Bone marrow (tissue), 2 donors: ENCODE results near the gene OMA1.

ENCODE experiments used
- DNase-seq, 2 donors: peaks; one replicate each; lab custom pipeline; 2025; lab: John Stamatoyannopoulos, UW

Gene OMA1

DNA sequence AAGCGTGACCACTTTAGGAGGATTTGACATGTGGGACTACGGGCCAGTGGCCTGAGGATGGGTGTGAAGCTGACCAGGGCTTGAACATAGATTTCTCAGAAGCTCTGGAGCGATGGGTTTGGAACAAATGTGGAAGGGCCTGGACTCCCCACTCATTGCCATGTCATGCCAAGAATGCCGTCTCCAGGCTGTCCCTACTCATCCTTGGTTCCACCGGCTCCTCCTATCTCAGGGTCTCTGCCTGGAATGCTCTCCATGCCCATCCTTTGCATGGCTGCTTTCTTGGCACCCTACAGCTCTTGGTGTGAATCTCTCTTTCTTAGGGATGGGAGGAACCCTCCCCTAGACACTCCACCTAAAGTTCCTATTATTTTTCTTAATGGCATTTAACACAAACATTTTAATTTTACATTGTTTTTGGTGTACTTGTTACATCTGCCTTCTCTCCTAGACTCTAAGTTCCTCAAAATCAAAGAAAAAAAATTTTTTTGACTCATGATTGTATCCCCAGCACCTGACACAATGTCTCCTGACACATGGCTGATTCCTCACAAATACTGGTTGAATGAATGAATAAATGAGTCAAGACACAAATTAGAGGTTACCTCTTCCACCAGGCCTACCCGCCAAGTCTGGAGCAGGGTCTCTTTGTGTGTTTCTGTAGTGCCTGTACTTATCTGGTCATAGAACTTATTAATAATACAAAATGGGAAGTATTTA is 114.5 kb downstream of the OMA1 start:
- DNase-seq: no peak
